ENCODE results near the gene TBX15.

The TBX15 gene

DNA sequence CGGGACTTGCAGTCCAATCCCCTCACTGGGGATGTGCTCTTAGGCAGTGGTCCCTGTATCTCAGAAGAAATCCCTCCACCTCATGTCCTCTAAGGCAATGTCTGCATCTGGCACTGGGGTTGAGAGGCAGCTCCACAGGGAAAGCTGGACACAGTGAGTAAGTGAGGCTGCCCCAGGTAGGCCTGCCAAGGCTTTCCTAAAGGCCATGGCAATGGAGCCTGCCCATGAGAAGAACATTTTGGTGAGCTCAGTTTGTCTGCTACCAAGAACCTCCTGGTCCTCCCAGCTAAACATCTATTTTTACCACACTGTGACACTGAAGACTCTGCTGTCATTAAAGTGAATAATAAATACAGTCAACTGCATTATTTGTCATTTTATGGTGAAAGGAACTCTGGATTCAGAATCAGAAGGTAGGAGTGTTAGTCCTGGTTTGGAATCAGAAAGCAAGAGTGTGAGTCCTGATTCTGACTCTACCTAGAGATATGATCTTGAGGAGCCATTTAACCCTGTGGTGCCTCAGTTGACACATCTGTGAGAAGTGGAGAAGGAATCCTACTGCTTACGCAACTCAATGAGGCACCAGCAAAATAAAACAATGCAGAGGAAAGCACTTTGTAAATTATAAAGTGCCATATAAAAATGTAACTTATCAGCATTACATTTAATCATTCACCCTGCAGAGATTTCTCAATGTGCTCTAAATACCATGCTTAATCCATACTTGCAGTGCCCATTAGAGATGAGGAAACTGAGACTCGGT, 41.0 kb downstream of the TBX15 start:
- Histone ChIP-seq H3K9me3 (ENCODE audit: control insufficient read depth, insufficient read depth, low read length) (no peaks in the 10 kb centered on the region), H3K79me2 (ENCODE audit: control insufficient read depth, low read length) (no peaks in the 10 kb centered on the region), H3K36me3 (ENCODE audit: control insufficient read depth, low read length) (no peaks in the 10 kb centered on the region), H3K4me1 (ENCODE audit: control insufficient read depth, low read length) (no peaks in the 10 kb centered on the region), H3K27ac (ENCODE audit: low read depth, low read length) (no peak overlapping the region), H3K9me2 (replicated peaks; ENCODE audit: control insufficient read depth, low read length) (no peaks in the 10 kb centered on the region), H4K20me1 (ENCODE audit: control insufficient read depth, insufficient read depth, low read depth, low read length) (no peaks in the 10 kb centered on the region), H3K27me3 (ENCODE audit: control insufficient read depth, low read length) (peaks cover 9% of the 10 kb centered on the region), H3K4me2 (ENCODE audit: low read length) (no peak overlapping the region), H3F3A (ENCODE audit: control insufficient read depth, insufficient read depth) (no peaks in the 10 kb centered on the region), H3K4me3 (ENCODE audit: low read length) (no peak overlapping the region)
- no peak for TF ChIP-seq EZH2phosphoT487 (IDR thresholded peaks at IDR 0.05; ENCODE audit: borderline replicate concordance, low read length)
- TF ChIP-seq, protein P1, sequence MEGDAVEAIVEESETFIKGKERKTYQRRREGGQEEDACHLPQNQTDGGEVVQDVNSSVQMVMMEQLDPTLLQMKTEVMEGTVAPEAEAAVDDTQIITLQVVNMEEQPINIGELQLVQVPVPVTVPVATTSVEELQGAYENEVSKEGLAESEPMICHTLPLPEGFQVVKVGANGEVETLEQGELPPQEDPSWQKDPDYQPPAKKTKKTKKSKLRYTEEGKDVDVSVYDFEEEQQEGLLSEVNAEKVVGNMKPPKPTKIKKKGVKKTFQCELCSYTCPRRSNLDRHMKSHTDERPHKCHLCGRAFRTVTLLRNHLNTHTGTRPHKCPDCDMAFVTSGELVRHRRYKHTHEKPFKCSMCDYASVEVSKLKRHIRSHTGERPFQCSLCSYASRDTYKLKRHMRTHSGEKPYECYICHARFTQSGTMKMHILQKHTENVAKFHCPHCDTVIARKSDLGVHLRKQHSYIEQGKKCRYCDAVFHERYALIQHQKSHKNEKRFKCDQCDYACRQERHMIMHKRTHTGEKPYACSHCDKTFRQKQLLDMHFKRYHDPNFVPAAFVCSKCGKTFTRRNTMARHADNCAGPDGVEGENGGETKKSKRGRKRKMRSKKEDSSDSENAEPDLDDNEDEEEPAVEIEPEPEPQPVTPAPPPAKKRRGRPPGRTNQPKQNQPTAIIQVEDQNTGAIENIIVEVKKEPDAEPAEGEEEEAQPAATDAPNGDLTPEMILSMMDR (IDR thresholded peaks at IDR 0.05; ENCODE audit: low read depth, low read length, poor library complexity, severe bottlenecking), result no peak

DNA sequence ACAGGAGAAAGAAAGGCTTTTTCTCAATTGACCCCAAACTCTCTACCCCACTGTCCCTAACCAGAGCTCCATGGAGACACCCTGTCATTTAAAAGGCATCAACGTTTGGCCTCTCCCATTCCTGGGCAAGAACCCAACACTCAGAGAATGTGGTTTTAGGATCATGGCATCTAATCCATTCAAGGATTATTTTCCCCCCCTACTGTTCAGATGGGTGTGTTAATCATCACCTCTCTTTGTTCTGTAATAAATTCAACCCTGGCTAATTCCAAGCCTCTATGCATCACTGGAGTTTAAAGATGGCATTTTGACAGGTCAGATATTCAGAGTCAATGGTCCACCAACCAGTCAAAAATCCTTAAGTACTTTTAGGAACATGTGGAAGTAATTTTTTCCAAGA, 42.7 kb downstream of the TBX15 start:
- TF ChIP-seq EZH2phosphoT487 (IDR thresholded peaks at IDR 0.05; ENCODE audit: borderline replicate concordance, low read length), result no peak
- TF ChIP-seq, protein P1 (IDR thresholded peaks at IDR 0.05; ENCODE audit: low read depth, low read length, poor library complexity, severe bottlenecking), result no peak
- Histone ChIP-seq H3K79me2 (ENCODE audit: control insufficient read depth, low read length) (no peaks in the 10 kb centered on the region), H3K4me1 (ENCODE audit: control insufficient read depth, low read length) (no peaks in the 10 kb centered on the region), H3K9me2 (replicated peaks; ENCODE audit: control insufficient read depth, low read length) (no peaks in the 10 kb centered on the region), H3K4me2 (ENCODE audit: low read length) (no peak overlapping the region), H3K27me3 (ENCODE audit: control insufficient read depth, low read length) (peaks cover 9% of the 10 kb centered on the region), H3K27ac (ENCODE audit: low read depth, low read length) (no peak overlapping the region), H3F3A (ENCODE audit: control insufficient read depth, insufficient read depth) (no peaks in the 10 kb centered on the region), H3K4me3 (ENCODE audit: low read length) (no peak overlapping the region), H3K36me3 (ENCODE audit: control insufficient read depth, low read length) (no peaks in the 10 kb centered on the region), H3K9me3 (ENCODE audit: control insufficient read depth, insufficient read depth, low read length) (no peaks in the 10 kb centered on the region), H4K20me1 (ENCODE audit: control insufficient read depth, insufficient read depth, low read depth, low read length) (no peaks in the 10 kb centered on the region)

DNA sequence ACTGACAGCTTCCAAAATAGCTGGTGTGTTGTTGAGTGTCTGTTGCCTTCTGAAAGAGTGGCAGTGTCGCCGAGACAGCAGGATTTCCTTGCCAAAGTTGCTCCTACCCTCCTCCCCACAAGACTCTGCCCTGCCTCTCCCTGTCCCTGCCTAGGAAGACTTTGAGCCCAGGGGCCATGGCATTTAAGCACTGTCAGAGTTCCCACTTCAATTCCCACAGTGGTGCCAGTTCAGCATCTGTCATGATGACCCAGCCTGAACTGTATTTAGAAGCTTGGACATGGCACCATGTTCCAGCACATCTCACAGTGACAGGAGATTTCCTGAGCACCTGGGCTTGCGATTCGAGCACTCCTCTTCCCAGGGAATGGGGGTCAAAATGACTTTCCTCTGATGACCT, 43.6 kb downstream of the TBX15 start:
- Histone ChIP-seq H3K27me3 (ENCODE audit: control insufficient read depth, low read length) (peaks cover 9% of the 10 kb centered on the region), H3K4me2 (ENCODE audit: low read length) (no peak overlapping the region), H3K9me2 (replicated peaks; ENCODE audit: control insufficient read depth, low read length) (no peaks in the 10 kb centered on the region), H3K27ac (ENCODE audit: low read depth, low read length) (no peak overlapping the region), H3K4me1 (ENCODE audit: control insufficient read depth, low read length) (no peaks in the 10 kb centered on the region), H4K20me1 (ENCODE audit: control insufficient read depth, insufficient read depth, low read depth, low read length) (no peaks in the 10 kb centered on the region), H3K9me3 (ENCODE audit: control insufficient read depth, insufficient read depth, low read length) (no peaks in the 10 kb centered on the region), H3K36me3 (ENCODE audit: control insufficient read depth, low read length) (no peaks in the 10 kb centered on the region), H3K79me2 (ENCODE audit: control insufficient read depth, low read length) (no peaks in the 10 kb centered on the region), H3F3A (ENCODE audit: control insufficient read depth, insufficient read depth) (no peaks in the 10 kb centered on the region), H3K4me3 (ENCODE audit: low read length) (no peak overlapping the region)
- TF ChIP-seq EZH2phosphoT487 (IDR thresholded peaks at IDR 0.05; ENCODE audit: borderline replicate concordance, low read length), result no peak
- TF ChIP-seq, protein P1 (IDR thresholded peaks at IDR 0.05; ENCODE audit: low read depth, low read length, poor library complexity, severe bottlenecking), result no peak
